ENCODE data around the gene ZNF148.

DNA sequence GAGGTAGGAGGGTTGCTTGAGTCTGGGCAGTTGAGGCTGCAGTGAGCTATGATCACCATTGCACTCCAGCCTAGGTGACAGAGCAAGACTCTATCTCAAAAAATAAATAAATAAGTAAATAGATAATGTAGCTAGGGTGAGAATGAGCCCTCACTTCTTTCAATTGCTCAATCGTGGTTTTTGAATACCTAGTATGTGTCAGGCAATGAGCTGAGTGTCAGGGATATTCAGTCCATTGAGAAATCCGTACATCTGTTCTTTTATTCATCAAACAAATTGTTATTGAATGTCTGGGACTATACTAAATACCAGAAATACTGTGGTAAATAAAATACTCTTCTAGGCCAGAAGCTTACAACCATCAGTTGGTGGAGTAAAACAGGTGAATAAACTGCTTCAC is 6.2 kb upstream of the ZNF148 start:
- TF ChIP-seq, protein P1, sequence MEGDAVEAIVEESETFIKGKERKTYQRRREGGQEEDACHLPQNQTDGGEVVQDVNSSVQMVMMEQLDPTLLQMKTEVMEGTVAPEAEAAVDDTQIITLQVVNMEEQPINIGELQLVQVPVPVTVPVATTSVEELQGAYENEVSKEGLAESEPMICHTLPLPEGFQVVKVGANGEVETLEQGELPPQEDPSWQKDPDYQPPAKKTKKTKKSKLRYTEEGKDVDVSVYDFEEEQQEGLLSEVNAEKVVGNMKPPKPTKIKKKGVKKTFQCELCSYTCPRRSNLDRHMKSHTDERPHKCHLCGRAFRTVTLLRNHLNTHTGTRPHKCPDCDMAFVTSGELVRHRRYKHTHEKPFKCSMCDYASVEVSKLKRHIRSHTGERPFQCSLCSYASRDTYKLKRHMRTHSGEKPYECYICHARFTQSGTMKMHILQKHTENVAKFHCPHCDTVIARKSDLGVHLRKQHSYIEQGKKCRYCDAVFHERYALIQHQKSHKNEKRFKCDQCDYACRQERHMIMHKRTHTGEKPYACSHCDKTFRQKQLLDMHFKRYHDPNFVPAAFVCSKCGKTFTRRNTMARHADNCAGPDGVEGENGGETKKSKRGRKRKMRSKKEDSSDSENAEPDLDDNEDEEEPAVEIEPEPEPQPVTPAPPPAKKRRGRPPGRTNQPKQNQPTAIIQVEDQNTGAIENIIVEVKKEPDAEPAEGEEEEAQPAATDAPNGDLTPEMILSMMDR (IDR thresholded peaks at IDR 0.05) = no peak
- TF ChIP-seq POLR2A (IDR thresholded peaks at IDR 0.05) (no peak), POLR2AphosphoS5 (IDR thresholded peaks at IDR 0.05; ENCODE audit: insufficient read depth in 1 of 2, low read depth in 1 of 2) (no peak)
